ENCODE data around the gene TUBGCP6. TPM values are rescaled to one million over a fixed set of nuclear protein-coding genes. Genes with fewer than 3 reads are reported as not detected.
A peak's percentile ranks its signal among the peaks of the same experiment; 100 is the strongest.

TUBGCP6 gene
- total RNA-seq, 1 donor from 2014 or later = 16.9 TPM

- Histone ChIP-seq H3K27me3 (no peaks in the 10 kb centered on the region), H2AFZ (replicated peaks) (no peak overlapping the region), H3K4me2 (no peak overlapping the region), H3K4me3 (no peak overlapping the region), H3K9me3 (ENCODE audit: low read depth) (no peaks in the 10 kb centered on the region), H3K4me1 (no peaks in the 10 kb centered on the region), H3K79me2 (ENCODE audit: low read depth) (peaks cover 9% of the 10 kb centered on the region), H3F3A (ENCODE audit: low read depth) (peaks cover under 1% of the 10 kb centered on the region), H3K36me3 (no peaks in the 10 kb centered on the region), H3K9ac (no peak overlapping the region), H4K20me1 (ENCODE audit: low read depth) (peaks cover 40% of the 10 kb centered on the region), H3K27ac (no peak overlapping the region)
- no peaks in the 10 kb centered on the region for H3K27me3 Mint-ChIP-seq (ENCODE audit: insufficient read depth, low read depth)
- peaks cover 4% of the 10 kb centered on the region for H3K4me1 Mint-ChIP-seq
- peaks cover 5% of the 10 kb centered on the region for H3K36me3 Mint-ChIP-seq
- H3K27ac Mint-ChIP-seq = no peak overlapping the region
- no peak overlapping the region for H3K4me3 Mint-ChIP-seq
- no peak for DNase-seq (ENCODE audit: low spot score)
- TF ChIP-seq EZH2phosphoT487 (IDR thresholded peaks at IDR 0.05) = no peak
- TF ChIP-seq, protein P1, sequence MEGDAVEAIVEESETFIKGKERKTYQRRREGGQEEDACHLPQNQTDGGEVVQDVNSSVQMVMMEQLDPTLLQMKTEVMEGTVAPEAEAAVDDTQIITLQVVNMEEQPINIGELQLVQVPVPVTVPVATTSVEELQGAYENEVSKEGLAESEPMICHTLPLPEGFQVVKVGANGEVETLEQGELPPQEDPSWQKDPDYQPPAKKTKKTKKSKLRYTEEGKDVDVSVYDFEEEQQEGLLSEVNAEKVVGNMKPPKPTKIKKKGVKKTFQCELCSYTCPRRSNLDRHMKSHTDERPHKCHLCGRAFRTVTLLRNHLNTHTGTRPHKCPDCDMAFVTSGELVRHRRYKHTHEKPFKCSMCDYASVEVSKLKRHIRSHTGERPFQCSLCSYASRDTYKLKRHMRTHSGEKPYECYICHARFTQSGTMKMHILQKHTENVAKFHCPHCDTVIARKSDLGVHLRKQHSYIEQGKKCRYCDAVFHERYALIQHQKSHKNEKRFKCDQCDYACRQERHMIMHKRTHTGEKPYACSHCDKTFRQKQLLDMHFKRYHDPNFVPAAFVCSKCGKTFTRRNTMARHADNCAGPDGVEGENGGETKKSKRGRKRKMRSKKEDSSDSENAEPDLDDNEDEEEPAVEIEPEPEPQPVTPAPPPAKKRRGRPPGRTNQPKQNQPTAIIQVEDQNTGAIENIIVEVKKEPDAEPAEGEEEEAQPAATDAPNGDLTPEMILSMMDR (IDR thresholded peaks at IDR 0.05) = no peak
- no peak for TF ChIP-seq EZH2 (IDR thresholded peaks at IDR 0.05)
- no peaks in the 10 kb centered on the region for H3K9me3 Mint-ChIP-seq
Measured at GRCh38 chr22:50193621-50194020, 51.2 kb downstream of the TUBGCP6 start.

DNA sequence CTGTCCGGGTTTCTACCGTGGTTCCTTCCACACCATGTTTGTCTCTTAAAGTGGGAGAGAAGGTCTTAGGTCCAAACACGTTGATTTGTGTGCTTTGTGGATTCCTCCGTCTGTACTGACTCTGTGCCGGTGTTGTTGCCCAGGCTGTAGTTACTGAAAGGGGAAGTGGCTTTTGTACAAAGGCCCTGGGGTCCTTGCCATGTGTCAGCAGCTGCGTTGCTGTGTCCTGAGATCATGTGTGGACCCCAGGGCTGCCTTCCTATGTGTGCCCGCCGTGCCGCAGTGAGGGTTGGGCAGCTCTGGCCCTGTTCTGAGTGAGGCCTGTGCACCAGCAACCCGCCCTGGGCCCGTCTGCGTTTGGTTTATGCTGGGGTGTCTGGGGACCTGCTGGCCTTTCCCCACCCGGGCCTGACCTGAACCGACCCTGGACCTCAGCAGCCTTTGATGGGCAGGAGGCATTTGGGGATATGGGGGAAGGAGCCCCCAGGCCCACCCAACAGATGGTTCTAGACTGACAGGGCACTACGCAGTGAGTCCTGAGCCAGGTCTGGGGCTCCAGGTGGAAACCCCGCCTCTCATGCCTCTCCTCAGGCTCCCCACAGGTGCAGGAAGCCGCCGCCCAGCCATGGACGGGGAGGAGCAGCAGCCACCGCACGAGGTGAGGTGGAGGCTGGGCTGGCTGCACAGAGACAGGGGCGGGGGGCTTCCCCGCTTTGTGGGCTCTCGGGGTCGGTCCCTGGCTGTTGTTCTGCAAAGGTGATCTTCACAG is 52.2 kb downstream of the TUBGCP6 start:
- no peak overlapping the region for H3K4me3 Mint-ChIP-seq
- no peak overlapping the region for H2AFZ ChIP-seq (replicated peaks)
- no peak overlapping the region for H3K27ac Mint-ChIP-seq
- no peaks in the 10 kb centered on the region for H3K36me3 ChIP-seq
- no peak overlapping the region for H3K9ac ChIP-seq
- no peaks in the 10 kb centered on the region for H3K27me3 ChIP-seq
- no peaks in the 10 kb centered on the region for H3K9me3 Mint-ChIP-seq
- H3F3A ChIP-seq (ENCODE audit: low read depth) = no peaks in the 10 kb centered on the region
- DNase-seq (ENCODE audit: low spot score) = no peak
- H3K27ac ChIP-seq = no peak overlapping the region
- H3K36me3 Mint-ChIP-seq = peaks cover 5% of the 10 kb centered on the region
- no peaks in the 10 kb centered on the region for H3K27me3 Mint-ChIP-seq (ENCODE audit: insufficient read depth, low read depth)
- no peak overlapping the region for H3K4me3 ChIP-seq
- H4K20me1 ChIP-seq (ENCODE audit: low read depth) = peaks cover 46% of the 10 kb centered on the region
- peaks cover 9% of the 10 kb centered on the region for H3K79me2 ChIP-seq (ENCODE audit: low read depth)
- TF ChIP-seq, protein P1 (IDR thresholded peaks at IDR 0.05) = no peak
- no peak for TF ChIP-seq EZH2phosphoT487 (IDR thresholded peaks at IDR 0.05)
- TF ChIP-seq EZH2 (IDR thresholded peaks at IDR 0.05) = no peak
- H3K4me1 ChIP-seq = no peaks in the 10 kb centered on the region
- no peak overlapping the region for H3K4me2 ChIP-seq
- H3K4me1 Mint-ChIP-seq = peaks cover 4% of the 10 kb centered on the region
- H3K9me3 ChIP-seq (ENCODE audit: low read depth) = no peaks in the 10 kb centered on the region

DNA sequence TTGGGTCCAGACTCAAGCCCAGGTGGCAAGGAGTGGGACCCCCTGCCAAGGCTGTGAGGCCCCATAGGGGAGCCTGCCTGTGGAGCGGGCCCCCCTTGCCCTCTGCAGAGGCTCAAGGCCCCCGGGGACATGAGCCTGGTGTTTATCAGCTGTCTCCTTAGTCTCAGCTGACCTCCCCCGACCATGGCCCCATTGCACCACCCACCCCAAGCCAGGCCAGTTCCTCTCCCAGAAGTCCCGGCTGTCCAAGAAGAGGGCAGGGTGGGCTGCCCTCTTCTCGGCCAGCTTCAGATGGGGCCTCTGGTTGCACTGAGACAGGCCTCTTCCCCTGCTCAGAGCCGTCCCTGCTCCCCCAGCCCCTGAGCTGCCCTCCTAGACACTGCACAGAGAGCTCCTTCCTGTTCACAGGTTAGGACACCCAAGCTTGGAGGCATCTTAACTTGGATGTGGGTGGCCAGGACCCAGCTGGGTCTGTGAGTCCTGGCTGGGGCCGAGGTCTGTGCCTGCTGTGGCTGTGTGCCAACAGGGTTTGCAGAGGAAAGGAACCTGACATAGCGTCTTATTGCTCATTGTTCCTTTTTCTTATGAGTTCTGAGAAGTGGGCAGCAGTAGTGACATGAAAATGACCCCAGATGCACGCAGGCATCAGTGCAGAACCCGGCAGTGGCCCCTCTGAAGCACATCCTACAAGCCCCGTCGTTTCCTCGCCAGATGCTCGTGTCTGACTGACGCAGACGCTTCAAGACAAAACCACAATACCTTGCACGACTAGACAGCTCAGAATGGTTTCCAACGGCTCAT is 53.7 kb downstream of the TUBGCP6 start:
- peak overlapping the region; percentile 69 for H3K27ac Mint-ChIP-seq
- peaks cover 24% of the 10 kb centered on the region for H3K79me2 ChIP-seq (ENCODE audit: low read depth)
- peak overlapping the region; percentile 17 for H3K4me3 Mint-ChIP-seq
- H3K4me1 ChIP-seq = peaks cover 3% of the 10 kb centered on the region
- H3K27ac ChIP-seq = no peak overlapping the region
- no peak overlapping the region for H2AFZ ChIP-seq (replicated peaks)
- no peaks in the 10 kb centered on the region for H3K9me3 ChIP-seq (ENCODE audit: low read depth)
- no peak for DNase-seq (ENCODE audit: low spot score)
- no peaks in the 10 kb centered on the region for H3K27me3 Mint-ChIP-seq (ENCODE audit: insufficient read depth, low read depth)
- H3K27me3 ChIP-seq = no peaks in the 10 kb centered on the region
- H3K4me3 ChIP-seq = peak overlapping the region; percentile 25
- peaks cover 5% of the 10 kb centered on the region for H3K36me3 Mint-ChIP-seq
- H3K9me3 Mint-ChIP-seq = no peaks in the 10 kb centered on the region
- no peaks in the 10 kb centered on the region for H3K36me3 ChIP-seq
- H3K9ac ChIP-seq = no peak overlapping the region
- peak overlapping the region; percentile 66 for H3K4me2 ChIP-seq
- peaks cover 58% of the 10 kb centered on the region for H4K20me1 ChIP-seq (ENCODE audit: low read depth)
- TF ChIP-seq EZH2 (IDR thresholded peaks at IDR 0.05) (no peak), EZH2phosphoT487 (IDR thresholded peaks at IDR 0.05) (no peak)
- TF ChIP-seq, protein P1 (IDR thresholded peaks at IDR 0.05) = no peak
- peaks cover 9% of the 10 kb centered on the region for H3K4me1 Mint-ChIP-seq
- H3F3A ChIP-seq (ENCODE audit: low read depth) = peaks cover 2% of the 10 kb centered on the region

Data from neural progenitor cell (in vitro differentiated cells).